Gastroesophageal sphincter (tissue), 4 donors: ENCODE results near the gene LAMA3. TPM values are rescaled to one million over a fixed set of nuclear protein-coding genes. Genes with fewer than 3 reads are reported as not detected.
"Not testable (repeated sequence)": the region's sequence is repeated elsewhere in the genome, so short reads cannot be mapped to it uniquely, and the experiment has no call there.

Experiments
- ATAC-seq: fragments of 150-250 bp; one replicate; pipeline ENCODE4 v1.9.1; 2016; ENCODE audit warnings: mild to moderate bottlenecking, moderate library complexity
- H3K27ac ChIP-seq, 4 donors: fragments of 200-600 bp; sonication (generic) in 3 of 4; 1 replicate in 3 of 4; 2 replicates in 1 of 4; pipeline ENCODE4 v1.5.1; 2016 to 2019
- H3K27me3 ChIP-seq: fragments of 200-600 bp; sonication (generic); one replicate; pipeline ENCODE4 v1.5.1; 2019
- H3K36me3 ChIP-seq, 2 donors: fragments of 200-600 bp; sonication (generic); one replicate each; pipeline ENCODE4 v1.5.1; 2019; ENCODE audit warnings: control low read depth in 1 of 2
- H3K4me1 ChIP-seq, 3 donors: fragments of 200-600 bp; sonication (generic); 1 replicate in 2 of 3; 2 replicates in 1 of 3; pipeline ENCODE4 v1.5.1; 2016 to 2019; ENCODE audit warnings: control low read depth in 2 of 3
- H3K4me3 ChIP-seq, 2 donors: fragments of 200-600 bp; sonication (generic); one replicate each; pipeline ENCODE4 v1.5.1; 2019; ENCODE audit warnings: mild to moderate bottlenecking in 1 of 2, moderate library complexity in 1 of 2
- H3K9me3 ChIP-seq, 3 donors: fragments of 200-600 bp; sonication (generic); one replicate each; pipeline ENCODE4 v1.5.1; 2017 to 2019; ENCODE audit warnings: control low read depth in 2 of 3
- CTCF ChIP-seq, 4 experiments: fragments of 200-600 bp in 2 of 4; fragments of 450-650 bp in 2 of 4; sonication (generic) in 1 of 4; IDR thresholded peaks; one replicate each; pipeline ENCODE4 v1.5.1; 2017 to 2019; ENCODE audit warnings: antibody characterized with exemption in 4 of 4, mild to moderate bottlenecking in 2 of 4, moderate library complexity in 2 of 4
- EP300 ChIP-seq: sonication (generic); formaldehyde crosslinking; IDR thresholded peaks from one replicate; pipeline ENCODE4 v1.6.1; 2017; ENCODE audit warnings: antibody characterized with exemption, mild to moderate bottlenecking
- POLR2A ChIP-seq, 2 donors: fragments of 450-650 bp; IDR thresholded peaks; one replicate each; pipeline ENCODE4 v1.6.1; 2017; ENCODE audit warnings: antibody characterized with exemption in 2 of 2, mild to moderate bottlenecking in 2 of 2, moderate library complexity in 1 of 2
- POLR2AphosphoS5 ChIP-seq: sonication (generic); formaldehyde crosslinking; IDR thresholded peaks from one replicate; pipeline ENCODE4 v1.6.1; 2017; ENCODE audit warnings: antibody characterized with exemption
- WGBS, 2 donors: methylation state at CpG; one replicate each; pipeline ENCODE4 v1.1.5; 2018; ENCODE audit warnings: low coverage in 1 of 2; 5-methylcytosine and 5-hydroxymethylcytosine counted together
- total RNA-seq, 4 donors: library from RNA; depleted of rRNA; stranded (reverse); fragments of >200 nt; gene quantifications; one replicate each; pipeline ENCODE4 v1.1.0, GENCODE V29; 2016

Gene LAMA3
- total RNA-seq, 4 donors from 2014 or later, result 8.3 to 13.5 (median 9.5) TPM

- ATAC-seq, result no peak
- Histone ChIP-seq H3K4me3 (no peak overlapping the region), H3K9me3 (peaks cover 0 to 6% (median 0%) of the 10 kb centered on the region in 3 donors), H3K27ac (no peak overlapping the region), H3K36me3 (no peaks in the 10 kb centered on the region), H3K4me1 (no peaks in the 10 kb centered on the region), H3K27me3 (no peaks in the 10 kb centered on the region)
- no peak for TF ChIP-seq CTCF (IDR thresholded peaks at IDR 0.05)
- TF ChIP-seq EP300, result no peak
- no peak for TF ChIP-seq POLR2AphosphoS5
- TF ChIP-seq POLR2A (IDR thresholded peaks at IDR 0.05), result no peak
- WGBS, 2 donors, result 82 to 90% methylated on average over 2 to 13 of the region's 17 CpGs
Observed at GRCh38 chr18:23710068-23710527, 20.8 kb downstream of the LAMA3 start.

- WGBS, 2 donors, result 83 to 86% methylated on average over 1 of the region's 1 CpG
- H3K4me1 ChIP-seq, result peaks cover 0 to 8% (median 0%) of the 10 kb centered on the region in 3 donors
- H3K4me3 ChIP-seq, result no peak overlapping the region
- no peak for TF ChIP-seq POLR2A (IDR thresholded peaks at IDR 0.05)
- TF ChIP-seq POLR2AphosphoS5, result no peak
- TF ChIP-seq EP300, result no peak
- TF ChIP-seq CTCF (IDR thresholded peaks at IDR 0.05), result no peak
- ATAC-seq, result no peak
- no peaks in the 10 kb centered on the region for H3K27me3 ChIP-seq
- H3K36me3 ChIP-seq, result no peaks in the 10 kb centered on the region
- no peak overlapping the region for H3K27ac ChIP-seq
- H3K9me3 ChIP-seq, result peaks cover 0 to 6% (median 0%) of the 10 kb centered on the region in 3 donors
Observed at GRCh38 chr18:23710946-23711345, 21.7 kb downstream of the LAMA3 start.

- no peaks in the 10 kb centered on the region for H3K27me3 ChIP-seq
- H3K4me1 ChIP-seq, result peaks cover 0 to 11% (median 0%) of the 10 kb centered on the region in 3 donors
- no peak overlapping the region for H3K27ac ChIP-seq
- no peaks in the 10 kb centered on the region for H3K36me3 ChIP-seq
- ATAC-seq, result no peak
- 83 to 100% methylated on average over 1 of the region's 1 CpG for WGBS, 2 donors
- H3K4me3 ChIP-seq, result no peak overlapping the region
- TF ChIP-seq POLR2A (IDR thresholded peaks at IDR 0.05), result no peak
- no peak for TF ChIP-seq EP300
- peaks cover 0 to 6% (median 0%) of the 10 kb centered on the region in 3 donors for H3K9me3 ChIP-seq
Observed at GRCh38 chr18:23711426-23711825, 22.2 kb downstream of the LAMA3 start.

GRCh38 chr18:23712445-23712844, 23.2 kb downstream of the LAMA3 start:
- Histone ChIP-seq H3K36me3 (no peaks in the 10 kb centered on the region), H3K4me1 (peaks cover 0 to 11% (median 0%) of the 10 kb centered on the region in 3 donors), H3K4me3 (no peak overlapping the region), H3K27ac (no peak overlapping the region), H3K27me3 (no peaks in the 10 kb centered on the region), H3K9me3 (no peaks in the 10 kb centered on the region)
- 75 to 100% methylated on average over 3 of the region's 3 CpGs for WGBS, 2 donors
- ATAC-seq, result no peak
- no peak for TF ChIP-seq POLR2A (IDR thresholded peaks at IDR 0.05)
- TF ChIP-seq POLR2AphosphoS5, result no peak
- no peak for TF ChIP-seq CTCF (IDR thresholded peaks at IDR 0.05)
- TF ChIP-seq EP300, result no peak

- TF ChIP-seq POLR2AphosphoS5 (no peak), EP300 (no peak)
- no peak overlapping the region for H3K4me3 ChIP-seq
- 76 to 89% methylated on average over 4 of the region's 4 CpGs for WGBS, 2 donors
Observed at GRCh38 chr18:23714576-23714975, 25.3 kb downstream of the LAMA3 start.

GRCh38 chr18:23716079-23716478, 26.8 kb downstream of the LAMA3 start:
- not testable (repeated sequence) for H3K27me3 ChIP-seq, H3K36me3 ChIP-seq, H3K4me3 ChIP-seq, H3K27ac ChIP-seq, H3K9me3 ChIP-seq, ATAC-seq
- peaks cover 0 to 11% (median 0%) of the 10 kb centered on the region in 3 donors for H3K4me1 ChIP-seq
- 78 to 83% methylated on average over 7 to 8 of the region's 8 CpGs for WGBS, 2 donors

More at GRCh38 chr18:23714576-23714975, 25.3 kb downstream of the LAMA3 start:
- Histone ChIP-seq H3K9me3 (no peaks in the 10 kb centered on the region), H3K36me3 (no peaks in the 10 kb centered on the region), H3K27ac (no peak overlapping the region), H3K4me1 (peaks cover 0 to 11% (median 0%) of the 10 kb centered on the region in 3 donors), H3K27me3 (no peaks in the 10 kb centered on the region)
- no peak for ATAC-seq
